Measurements from ENCODE around the gene CADPS.

DNA sequence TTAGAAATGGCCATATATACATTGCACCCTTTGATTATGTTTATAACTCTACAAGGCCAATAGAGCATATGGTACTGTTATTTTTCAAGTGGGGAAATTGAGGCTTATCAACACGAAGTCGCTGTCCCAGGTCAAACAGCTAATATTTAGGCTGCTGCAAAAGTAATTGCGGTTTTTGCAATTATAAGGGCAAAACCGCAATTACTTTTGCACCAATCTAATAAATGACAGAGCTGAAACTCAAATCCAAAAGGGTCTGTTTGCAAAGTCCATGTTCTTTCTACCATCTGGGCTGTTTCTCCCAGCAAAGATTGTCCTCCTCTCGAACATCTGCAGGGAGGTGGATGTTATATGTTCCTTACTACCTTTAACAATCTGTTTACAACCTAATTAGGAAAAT lies 147.2 kb downstream of the CADPS start:
- TF ChIP-seq, protein P1, sequence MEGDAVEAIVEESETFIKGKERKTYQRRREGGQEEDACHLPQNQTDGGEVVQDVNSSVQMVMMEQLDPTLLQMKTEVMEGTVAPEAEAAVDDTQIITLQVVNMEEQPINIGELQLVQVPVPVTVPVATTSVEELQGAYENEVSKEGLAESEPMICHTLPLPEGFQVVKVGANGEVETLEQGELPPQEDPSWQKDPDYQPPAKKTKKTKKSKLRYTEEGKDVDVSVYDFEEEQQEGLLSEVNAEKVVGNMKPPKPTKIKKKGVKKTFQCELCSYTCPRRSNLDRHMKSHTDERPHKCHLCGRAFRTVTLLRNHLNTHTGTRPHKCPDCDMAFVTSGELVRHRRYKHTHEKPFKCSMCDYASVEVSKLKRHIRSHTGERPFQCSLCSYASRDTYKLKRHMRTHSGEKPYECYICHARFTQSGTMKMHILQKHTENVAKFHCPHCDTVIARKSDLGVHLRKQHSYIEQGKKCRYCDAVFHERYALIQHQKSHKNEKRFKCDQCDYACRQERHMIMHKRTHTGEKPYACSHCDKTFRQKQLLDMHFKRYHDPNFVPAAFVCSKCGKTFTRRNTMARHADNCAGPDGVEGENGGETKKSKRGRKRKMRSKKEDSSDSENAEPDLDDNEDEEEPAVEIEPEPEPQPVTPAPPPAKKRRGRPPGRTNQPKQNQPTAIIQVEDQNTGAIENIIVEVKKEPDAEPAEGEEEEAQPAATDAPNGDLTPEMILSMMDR (IDR thresholded peaks at IDR 0.05; ENCODE audit: poor library complexity): no peak
- TF ChIP-seq EZH2 (IDR thresholded peaks at IDR 0.05; ENCODE audit: borderline replicate concordance): no peak

All from hepatocyte (in vitro differentiated cells).